ENCODE results near the gene ADAMTS10. TPM values are rescaled to one million over a fixed set of nuclear protein-coding genes. Genes with fewer than 3 reads are reported as not detected.

ADAMTS10 gene
- total and polyA plus RNA-seq, 2 of the 13 experiments (the other 11 are each of a cell fraction or from before 2014, with no cell fraction given): 0.49 to 1.7 TPM

GRCh38 chr19:8638078-8638619 lies 27.6 kb upstream of the ADAMTS10 start (continued):
- TF ChIP-seq, protein P1, sequence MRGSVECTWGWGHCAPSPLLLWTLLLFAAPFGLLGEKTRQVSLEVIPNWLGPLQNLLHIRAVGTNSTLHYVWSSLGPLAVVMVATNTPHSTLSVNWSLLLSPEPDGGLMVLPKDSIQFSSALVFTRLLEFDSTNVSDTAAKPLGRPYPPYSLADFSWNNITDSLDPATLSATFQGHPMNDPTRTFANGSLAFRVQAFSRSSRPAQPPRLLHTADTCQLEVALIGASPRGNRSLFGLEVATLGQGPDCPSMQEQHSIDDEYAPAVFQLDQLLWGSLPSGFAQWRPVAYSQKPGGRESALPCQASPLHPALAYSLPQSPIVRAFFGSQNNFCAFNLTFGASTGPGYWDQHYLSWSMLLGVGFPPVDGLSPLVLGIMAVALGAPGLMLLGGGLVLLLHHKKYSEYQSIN (CRISPR knock-in tag; IDR thresholded peaks at IDR 0.05; ENCODE audit: borderline replicate concordance): no peak
- no peak for TF ChIP-seq CCDC6 (CRISPR knock-in tag; IDR thresholded peaks at IDR 0.05)
- no peak for TF ChIP-seq LCORL (IDR thresholded peaks at IDR 0.05)
- TF ChIP-seq LCORL (CRISPR knock-in tag; IDR thresholded peaks at IDR 0.05): peak; percentile 30; the same call in 1 of the 2 replicates
- TF ChIP-seq SIX4 (CRISPR knock-in tag; IDR thresholded peaks at IDR 0.05): no peak
- TF ChIP-seq SAP130 (CRISPR knock-in tag; IDR thresholded peaks at IDR 0.05; ENCODE audit: low read depth): peak; percentile 38; the same call in 1 of the 2 replicates
- TF ChIP-seq, protein P2, sequence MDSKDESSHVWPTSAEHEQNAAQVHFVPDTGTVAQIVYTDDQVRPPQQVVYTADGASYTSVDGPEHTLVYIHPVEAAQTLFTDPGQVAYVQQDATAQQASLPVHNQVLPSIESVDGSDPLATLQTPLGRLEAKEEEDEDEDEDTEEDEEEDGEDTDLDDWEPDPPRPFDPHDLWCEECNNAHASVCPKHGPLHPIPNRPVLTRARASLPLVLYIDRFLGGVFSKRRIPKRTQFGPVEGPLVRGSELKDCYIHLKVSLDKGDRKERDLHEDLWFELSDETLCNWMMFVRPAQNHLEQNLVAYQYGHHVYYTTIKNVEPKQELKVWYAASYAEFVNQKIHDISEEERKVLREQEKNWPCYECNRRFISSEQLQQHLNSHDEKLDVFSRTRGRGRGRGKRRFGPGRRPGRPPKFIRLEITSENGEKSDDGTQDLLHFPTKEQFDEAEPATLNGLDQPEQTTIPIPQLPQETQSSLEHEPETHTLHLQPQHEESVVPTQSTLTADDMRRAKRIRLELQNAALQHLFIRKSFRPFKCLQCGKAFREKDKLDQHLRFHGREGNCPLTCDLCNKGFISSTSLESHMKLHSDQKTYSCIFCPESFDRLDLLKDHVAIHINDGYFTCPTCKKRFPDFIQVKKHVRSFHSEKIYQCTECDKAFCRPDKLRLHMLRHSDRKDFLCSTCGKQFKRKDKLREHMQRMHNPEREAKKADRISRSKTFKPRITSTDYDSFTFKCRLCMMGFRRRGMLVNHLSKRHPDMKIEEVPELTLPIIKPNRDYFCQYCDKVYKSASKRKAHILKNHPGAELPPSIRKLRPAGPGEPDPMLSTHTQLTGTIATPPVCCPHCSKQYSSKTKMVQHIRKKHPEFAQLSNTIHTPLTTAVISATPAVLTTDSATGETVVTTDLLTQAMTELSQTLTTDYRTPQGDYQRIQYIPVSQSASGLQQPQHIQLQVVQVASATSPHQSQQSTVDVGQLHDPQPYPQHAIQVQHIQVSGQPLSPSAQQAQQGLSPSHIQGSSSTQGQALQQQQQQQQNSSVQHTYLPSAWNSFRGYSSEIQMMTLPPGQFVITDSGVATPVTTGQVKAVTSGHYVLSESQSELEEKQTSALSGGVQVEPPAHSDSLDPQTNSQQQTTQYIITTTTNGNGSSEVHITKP (CRISPR knock-in tag; IDR thresholded peaks at IDR 0.05; ENCODE audit: low read depth): no peak
- TF ChIP-seq PRMT3 (CRISPR knock-in tag; IDR thresholded peaks at IDR 0.05; ENCODE audit: borderline replicate concordance, low read depth): no peak
- TF ChIP-seq DNMT3B (CRISPR knock-in tag; conservative IDR thresholded peaks at IDR 0.05): no peak
- TF ChIP-seq ZNF275 (CRISPR knock-in tag; IDR thresholded peaks at IDR 0.05; ENCODE audit: borderline replicate concordance): no peak
- no peak for TF ChIP-seq MTA3 (CRISPR knock-in tag; IDR thresholded peaks at IDR 0.05)
- TF ChIP-seq SMC3 (IDR thresholded peaks at IDR 0.05; ENCODE audit: low read length): no peak
- TF ChIP-seq, protein P3, sequence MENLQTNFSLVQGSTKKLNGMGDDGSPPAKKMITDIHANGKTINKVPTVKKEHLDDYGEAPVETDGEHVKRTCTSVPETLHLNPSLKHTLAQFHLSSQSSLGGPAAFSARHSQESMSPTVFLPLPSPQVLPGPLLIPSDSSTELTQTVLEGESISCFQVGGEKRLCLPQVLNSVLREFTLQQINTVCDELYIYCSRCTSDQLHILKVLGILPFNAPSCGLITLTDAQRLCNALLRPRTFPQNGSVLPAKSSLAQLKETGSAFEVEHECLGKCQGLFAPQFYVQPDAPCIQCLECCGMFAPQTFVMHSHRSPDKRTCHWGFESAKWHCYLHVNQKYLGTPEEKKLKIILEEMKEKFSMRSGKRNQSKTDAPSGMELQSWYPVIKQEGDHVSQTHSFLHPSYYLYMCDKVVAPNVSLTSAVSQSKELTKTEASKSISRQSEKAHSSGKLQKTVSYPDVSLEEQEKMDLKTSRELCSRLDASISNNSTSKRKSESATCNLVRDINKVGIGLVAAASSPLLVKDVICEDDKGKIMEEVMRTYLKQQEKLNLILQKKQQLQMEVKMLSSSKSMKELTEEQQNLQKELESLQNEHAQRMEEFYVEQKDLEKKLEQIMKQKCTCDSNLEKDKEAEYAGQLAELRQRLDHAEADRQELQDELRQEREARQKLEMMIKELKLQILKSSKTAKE (CRISPR knock-in tag; IDR thresholded peaks at IDR 0.05; ENCODE audit: borderline replicate concordance): peak; percentile 46; the same call in 1 of the 2 replicates
- TF ChIP-seq ZNF281 (CRISPR knock-in tag; IDR thresholded peaks at IDR 0.05; ENCODE audit: borderline replicate concordance): peak; percentile 43; the same call in 1 of the 2 replicates
- peak; percentile 16; the same call in 1 of the 2 replicates for TF ChIP-seq FOXO1 (CRISPR knock-in tag; IDR thresholded peaks at IDR 0.05)
- no peak for TF ChIP-seq ZSCAN31 (CRISPR knock-in tag; IDR thresholded peaks at IDR 0.05; ENCODE audit: low read depth)
- no peak; the same call in 1 of the 2 replicates for TF ChIP-seq SPEN (CRISPR knock-in tag; IDR thresholded peaks at IDR 0.05; ENCODE audit: low read depth)
- TF ChIP-seq ZNF577 (CRISPR knock-in tag; IDR thresholded peaks at IDR 0.05; ENCODE audit: borderline replicate concordance, low read depth): no peak
- TF ChIP-seq ZNF781 (CRISPR knock-in tag; IDR thresholded peaks at IDR 0.05; ENCODE audit: borderline replicate concordance, not compliant biosample characterization): no peak

All from HepG2 (cell line).